Stimulated activated CD4-positive, alpha-beta T cell treated with anti-CD3 and anti-CD28 coated beads, Interleukin-2, amount 100 ng/mL, for 24 hours (primary cell): ENCODE data around the gene KIRREL3.
"Not testable (repeated sequence)": the region's sequence is repeated elsewhere in the genome, so short reads cannot be mapped to it uniquely, and the experiment has no call there.

ENCODE experiments used
- DNase-seq, 2 donors: peaks; one replicate each; pipeline ENCODE4 v3.0.0-alpha.2; 2020

KIRREL3 gene

DNA sequence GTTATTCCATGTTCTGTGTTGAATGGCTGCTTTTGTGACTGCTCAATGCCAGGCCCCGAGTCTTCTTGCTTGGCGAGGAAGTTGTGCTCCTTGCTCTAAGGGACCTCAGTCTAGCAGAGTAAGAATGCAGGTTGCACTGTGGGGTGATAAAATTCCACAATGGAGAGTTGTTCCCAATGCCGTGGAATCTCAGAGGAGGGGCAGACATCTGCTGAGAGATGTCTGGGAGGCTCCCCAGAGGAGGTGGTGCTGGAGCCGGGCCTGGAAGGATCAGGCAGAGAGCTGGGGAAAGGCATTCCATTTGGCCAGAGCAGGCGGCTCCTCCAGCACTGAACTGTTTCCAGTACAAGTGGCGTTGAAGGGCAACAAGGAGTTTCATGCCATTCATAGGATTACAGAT is 589.9 kb downstream of the KIRREL3 start:
- DNase-seq = no peak

DNA sequence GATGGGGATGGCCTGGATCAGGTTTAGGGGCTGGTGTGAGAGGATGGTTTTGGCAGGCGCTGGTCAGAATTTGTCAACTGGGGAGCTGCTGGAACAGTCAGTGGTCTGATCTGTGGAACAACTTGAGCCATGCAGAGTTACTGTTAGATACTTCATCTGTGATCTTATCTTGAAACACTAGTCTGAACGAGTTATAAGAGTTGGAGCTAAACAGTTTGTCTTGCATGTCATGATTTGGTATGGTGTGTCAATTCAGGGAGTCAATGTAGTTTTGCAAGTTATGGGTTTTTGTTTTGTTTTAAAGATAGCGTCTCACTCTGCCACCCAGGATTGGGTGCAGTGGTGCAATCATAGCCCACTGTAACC is 591.0 kb downstream of the KIRREL3 start:
- no peak for DNase-seq

DNA sequence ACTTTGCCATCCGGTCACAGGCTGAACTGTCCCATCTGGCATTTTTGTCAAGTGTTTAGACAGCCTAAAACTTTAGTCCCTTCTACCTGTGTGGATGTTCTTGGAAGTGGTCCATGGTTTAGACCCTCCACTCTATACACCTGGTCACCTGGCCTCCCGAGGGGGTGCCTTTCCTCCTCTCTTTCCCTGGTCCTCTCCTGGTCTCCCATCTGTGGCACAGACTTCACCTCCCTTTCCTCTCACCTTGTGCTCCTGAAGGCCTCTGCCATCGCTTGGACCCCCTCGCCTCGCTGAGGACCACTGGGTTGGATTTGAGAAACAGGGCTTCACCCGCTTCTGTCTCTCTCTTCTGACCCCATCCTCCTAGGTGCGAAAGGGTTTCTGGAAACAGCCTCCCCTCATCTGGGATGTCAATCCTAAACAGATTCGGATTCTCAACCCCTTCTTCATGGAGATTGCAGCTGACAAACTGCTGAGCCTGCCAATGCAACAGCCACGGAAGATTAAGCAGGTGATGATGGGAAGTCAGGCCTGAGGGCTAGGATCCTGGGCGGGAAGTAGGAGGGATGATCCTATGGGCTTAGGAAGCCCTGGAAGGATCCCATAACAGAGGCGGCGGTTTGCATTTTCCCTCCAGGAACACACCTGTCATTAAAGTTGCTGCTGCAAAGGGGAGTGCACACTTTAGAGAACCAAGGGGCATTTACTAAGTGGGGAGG is 591.5 kb downstream of the KIRREL3 start:
- no peak for DNase-seq

DNA sequence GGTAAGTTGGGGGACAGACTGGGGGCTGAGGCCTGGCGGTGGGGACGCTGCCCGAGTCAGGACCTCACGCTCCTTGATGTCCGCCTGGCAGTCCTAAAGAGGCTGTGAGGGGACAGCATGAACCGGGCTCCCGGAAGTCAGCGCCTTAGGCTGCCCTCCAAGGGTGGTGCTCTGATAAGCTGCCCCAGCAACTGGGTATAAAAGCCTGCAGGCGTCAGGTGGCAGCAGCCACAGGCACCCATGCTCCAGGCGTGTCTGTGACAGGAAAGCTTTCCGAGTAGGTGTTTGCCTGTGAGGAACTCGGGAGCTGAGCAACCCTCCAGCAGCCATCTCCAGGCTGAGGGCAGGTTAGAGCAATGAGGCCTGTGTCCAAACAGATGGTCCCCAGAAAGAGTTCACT is 592.1 kb downstream of the KIRREL3 start:
- no peak for DNase-seq

DNA sequence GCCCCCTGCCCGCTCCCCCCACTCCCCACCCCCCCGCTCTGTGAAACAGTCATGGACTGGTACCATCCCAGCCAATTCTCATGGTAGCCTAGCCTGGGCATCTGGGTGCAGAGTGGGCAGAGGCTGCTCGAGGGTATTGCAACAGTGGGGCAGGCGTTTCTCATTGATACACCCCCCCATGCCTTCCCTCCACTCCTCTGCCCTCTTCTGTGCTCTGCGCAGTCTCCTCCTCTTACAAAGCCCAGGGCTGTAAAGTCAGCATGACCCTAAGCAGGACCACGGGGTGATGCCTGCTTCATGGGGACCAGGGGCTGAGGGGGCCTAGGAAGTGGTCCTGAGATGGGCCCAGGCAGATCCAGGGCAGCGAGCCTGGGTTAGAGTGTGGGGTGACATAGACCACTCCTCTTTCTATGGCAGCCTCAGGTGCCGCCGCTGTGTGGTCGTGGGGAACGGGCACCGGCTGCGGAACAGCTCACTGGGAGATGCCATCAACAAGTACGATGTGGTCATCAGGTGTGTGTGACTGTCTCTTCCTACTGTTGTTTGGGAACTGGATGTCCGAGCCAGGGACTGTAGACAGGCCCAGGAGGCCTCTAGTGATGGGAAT is 592.8 kb downstream of the KIRREL3 start:
- no peak for DNase-seq

DNA sequence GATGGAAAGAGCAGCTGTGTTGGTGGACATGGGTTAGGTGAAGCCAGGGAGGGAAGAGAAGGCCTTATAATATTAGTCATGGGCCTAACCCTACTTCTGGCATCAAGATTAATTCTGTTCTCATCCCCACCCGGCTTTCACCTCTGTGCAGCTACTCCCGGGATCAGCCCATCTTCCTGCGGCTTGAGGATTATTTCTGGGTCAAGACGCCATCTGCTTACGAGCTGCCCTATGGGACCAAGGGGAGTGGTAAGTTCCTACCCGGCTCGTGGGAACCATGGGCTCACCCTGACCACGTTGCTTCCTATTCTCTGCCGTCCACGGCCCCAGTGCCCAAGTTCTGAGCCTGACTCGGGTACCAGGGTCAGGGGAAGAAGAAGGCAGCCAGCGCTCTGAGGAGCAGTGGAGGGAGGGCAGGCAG is 593.5 kb downstream of the KIRREL3 start:
- DNase-seq = no peak

DNA sequence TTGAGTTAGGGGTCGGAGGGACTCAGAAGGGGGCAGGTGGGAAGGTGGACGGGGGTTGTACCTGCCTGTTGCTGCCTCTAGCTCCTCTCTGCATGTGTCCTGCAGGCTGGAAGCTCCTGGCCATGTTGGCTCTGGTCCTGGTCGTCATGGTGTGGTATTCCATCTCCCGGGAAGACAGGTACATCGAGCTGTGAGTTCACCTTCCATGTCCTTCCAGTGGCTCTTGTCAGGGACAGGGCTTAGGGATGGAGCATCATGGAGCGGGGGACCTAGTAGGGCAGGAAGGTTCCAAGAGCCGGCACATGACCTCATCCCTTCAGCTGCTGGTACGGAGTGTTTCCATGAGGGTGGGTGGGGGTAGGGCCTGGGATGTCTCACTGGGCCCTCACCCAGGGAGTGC is 594.2 kb downstream of the KIRREL3 start:
- DNase-seq = no peak

DNA sequence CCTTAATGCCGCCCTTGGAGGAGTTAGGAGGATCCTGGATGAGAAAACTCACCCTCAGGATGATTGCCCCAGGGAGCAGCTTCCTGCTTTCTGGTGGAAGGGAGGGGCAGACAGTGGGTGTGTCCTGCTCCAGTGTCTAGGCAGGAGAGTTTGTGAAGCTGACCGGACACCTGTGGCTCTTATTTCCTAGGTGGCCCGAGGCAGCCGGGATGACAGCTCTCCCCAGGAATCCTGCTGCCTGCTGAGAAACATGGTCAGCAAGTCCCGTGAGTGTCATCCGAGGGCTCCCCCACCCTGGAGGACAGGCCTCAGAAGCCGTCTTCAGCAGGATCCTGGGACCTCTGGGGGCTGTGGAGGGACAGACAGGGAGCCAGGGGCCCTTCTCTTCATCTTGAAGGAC is 594.7 kb downstream of the KIRREL3 start:
- DNase-seq = no peak

DNA sequence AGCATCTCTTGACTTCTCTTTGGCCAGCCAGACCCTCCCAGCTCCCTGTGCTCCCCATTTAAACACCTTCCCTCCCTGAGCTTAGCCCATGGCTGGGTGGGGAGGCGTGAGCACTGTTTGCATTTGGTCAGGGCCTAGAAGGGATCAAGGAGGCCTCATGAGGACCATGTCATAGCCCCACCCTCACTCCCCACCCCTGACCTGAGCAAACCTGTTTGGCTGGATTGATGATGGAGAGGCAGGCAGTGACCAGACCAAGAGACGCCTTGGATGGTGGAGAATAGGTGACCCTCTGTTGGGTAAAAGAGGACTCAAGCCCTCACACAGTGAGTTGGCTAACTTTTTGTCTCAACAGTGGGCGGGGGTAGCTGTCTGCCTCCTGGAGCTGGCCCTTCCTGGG is 595.2 kb downstream of the KIRREL3 start:
- no peak for DNase-seq

DNA sequence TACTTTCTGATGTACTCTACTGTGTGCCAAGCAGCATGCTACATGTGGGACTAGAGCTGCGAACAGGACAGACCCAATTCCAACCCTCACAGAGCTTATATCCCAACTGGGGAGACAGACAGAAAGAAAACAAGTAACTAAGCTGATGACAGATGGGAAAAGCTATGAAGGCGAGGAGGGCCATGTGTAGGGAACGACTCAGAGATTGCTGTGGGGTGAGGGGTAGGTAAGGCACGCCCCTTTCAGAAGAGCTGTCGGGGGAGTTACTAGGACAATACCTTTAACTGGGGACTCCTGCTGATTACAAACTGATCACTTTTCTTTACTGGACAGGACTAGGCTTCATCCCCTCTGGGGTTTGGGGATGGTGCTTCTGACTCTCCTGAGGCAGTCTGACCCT is 596.2 kb downstream of the KIRREL3 start:
- no peak for DNase-seq

DNA sequence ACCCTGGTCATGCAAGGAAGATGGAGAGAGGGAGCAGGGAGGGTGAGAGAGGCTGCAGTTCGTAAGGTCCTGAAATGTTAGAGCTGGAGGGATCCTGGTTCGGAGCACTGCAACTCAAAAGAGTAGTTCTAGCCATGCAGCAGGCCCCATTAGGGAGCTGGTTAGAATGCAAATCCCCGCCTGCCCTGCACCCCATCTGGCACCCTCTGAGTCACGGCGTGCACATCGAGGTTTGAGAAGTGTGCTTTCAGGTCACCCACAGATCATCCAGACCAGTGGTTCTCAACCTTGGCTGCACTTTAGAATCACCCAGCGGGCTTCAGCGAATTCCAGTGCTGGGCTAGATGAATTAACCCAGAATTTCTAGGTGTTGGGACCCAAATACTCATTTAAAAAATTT is 596.9 kb downstream of the KIRREL3 start:
- no peak for DNase-seq

DNA sequence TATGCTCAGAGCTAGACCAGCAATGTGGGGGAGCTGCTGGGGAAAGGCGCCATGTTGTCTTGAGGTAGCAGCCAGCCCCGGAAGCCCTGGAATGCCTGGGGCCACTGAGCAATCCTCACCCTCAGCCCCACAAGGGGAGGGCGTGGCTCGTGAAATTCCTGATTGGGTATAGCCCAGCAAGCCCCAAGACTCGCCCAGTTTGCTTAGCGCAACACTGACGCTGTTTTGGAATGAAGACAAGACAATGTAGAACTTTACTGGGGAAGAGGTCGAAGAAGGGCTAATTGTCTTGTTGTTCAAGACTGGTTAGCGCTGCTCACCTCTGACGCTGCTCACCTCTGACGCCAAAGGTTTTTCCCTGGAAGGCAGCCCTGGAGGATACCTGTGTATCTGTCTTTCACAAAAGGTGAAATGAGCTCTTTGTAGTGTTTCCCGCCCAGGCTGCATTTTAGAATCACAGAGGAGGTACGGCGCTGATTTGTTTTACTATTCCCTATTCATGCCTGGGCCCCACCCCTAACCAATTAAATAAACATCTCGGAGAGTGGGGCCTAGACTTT is 597.5 kb downstream of the KIRREL3 start:
- no peak for DNase-seq

DNA sequence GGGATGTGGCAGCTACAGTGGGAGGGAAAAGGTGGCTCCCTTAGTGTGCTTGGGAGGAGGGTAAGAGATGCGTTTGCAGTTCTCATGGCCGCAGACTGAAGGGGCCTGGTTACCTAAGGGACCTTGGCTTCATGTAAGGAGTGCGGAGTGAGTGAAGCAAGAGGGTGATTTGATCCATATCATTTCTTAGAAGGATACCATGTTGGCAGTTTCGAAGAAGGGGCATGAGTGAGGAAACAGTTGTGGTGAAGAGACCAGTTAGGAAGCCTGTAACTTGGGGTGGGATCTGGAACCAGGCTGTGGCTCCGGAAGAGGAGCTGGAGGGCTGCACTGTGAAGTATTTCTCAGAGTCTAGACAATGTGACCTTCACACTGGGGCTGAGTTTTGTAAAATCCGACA is 600.1 kb downstream of the KIRREL3 start:
- no peak for DNase-seq

DNA sequence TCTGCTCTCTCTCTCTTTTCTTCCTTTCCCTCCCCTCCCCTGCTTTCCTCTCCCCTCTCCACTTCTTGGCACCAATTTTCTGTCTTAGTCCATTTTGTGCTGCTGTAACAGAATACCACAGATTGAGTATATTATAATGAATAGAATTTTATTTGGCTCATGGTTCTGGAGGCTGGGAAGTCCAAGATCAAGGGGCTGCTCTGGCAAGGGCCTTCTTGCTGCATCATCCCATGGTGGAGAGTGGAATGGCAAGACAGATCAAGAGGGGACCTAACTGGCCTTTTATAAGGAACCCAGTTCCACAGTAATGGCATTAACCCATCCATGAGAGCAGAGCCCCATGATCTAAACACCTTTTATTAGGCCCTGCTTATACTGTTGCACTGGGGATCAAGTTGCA is 600.6 kb downstream of the KIRREL3 start:
- no peak for DNase-seq

DNA sequence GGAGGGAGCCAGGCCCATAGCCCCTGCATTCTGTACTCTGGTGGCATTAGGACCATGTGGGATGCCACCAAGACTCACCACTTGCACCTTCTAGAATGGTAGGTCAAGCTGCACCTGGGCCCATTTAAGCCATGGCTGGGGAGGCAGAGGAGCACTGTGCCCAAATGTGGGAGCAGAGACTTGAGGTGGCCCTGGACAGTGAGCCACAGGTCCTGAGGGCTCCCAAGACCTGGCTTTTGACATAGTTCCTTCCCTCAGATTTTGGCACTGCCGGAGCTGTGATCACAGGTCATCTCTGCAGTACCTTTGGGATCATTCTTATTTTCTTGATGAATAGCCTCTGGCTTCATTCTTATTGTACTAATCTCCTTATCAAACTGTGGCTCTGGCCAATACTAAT is 601.8 kb downstream of the KIRREL3 start:
- DNase-seq = no peak

DNA sequence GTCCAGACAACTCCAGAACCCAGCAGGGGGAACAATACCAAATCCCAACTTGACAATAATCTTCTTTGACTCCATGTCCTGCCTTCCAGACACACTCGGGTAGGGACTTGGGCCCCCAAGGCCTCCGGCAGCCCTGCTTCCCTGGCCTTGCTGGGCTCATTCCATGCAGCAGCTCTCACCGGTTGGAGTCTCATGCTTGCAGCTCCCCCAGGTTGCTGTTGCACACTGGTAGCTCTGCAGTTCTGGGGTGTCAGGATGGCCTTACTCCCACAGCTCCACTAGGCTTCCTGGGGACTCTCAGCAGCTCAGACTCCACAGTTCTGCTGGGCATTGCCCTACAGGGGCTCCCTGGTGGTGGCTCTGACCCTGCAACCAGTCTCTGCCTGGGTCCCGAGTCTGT is 602.3 kb downstream of the KIRREL3 start:
- no peak for DNase-seq

DNA sequence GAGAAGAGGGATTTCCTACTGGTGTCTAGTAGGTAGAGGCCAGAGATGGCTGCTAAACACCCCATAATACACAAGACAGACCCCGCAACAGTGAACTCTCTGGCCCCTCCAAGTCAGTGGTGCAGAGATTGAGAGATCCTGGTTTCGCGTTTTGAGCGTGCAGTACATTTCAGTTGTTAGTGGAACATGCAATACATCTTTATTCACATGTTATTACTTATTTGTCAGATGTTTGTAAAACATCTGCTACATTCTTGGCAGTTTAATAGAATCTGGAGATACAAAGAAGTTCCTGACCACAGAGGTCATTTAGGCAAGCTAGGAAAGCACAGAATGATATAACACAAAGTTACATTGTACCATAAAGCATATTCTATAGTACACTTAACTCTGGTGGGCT is 603.6 kb downstream of the KIRREL3 start:
- DNase-seq = no peak

DNA sequence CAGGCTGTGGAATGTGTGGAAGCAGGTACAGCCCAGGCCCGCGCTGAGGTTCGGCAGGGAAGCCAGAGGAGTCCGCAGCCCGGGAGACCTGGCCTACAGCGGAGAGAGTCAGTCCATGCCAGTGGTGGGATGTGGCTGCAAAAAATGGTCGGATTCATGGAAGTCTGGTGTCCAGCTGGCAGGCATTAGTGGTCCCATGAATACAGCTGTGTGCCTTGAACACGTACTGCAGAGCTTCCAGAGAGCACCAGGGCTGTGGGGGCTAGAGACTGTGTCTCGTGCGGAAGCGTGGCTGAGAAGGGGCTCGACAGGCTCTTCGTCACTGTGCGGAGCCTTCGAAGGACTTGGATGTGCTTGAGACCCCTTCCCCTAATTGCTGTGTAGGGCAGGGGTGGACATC is 604.3 kb downstream of the KIRREL3 start:
- not testable (repeated sequence) for DNase-seq

DNA sequence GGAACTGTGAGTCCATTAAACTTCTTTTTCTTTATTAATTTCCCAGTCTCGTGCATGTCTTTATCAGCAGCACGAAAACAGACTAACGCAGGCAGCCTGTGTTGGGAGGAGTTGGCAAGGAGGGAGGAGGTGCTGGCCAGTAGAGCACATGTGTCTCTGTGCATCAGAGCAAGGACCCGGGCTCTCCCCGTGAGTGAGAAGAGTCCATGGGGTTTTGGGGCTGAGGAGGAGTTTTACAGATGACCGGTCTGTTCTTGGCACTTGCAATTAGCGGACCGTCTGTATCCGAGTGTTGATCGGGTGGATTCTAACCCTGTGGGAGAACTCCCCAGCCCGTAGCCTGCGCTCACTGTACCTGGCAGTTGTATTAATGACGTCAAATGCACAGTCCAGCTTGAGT is 604.8 kb downstream of the KIRREL3 start:
- not testable (repeated sequence) for DNase-seq

DNA sequence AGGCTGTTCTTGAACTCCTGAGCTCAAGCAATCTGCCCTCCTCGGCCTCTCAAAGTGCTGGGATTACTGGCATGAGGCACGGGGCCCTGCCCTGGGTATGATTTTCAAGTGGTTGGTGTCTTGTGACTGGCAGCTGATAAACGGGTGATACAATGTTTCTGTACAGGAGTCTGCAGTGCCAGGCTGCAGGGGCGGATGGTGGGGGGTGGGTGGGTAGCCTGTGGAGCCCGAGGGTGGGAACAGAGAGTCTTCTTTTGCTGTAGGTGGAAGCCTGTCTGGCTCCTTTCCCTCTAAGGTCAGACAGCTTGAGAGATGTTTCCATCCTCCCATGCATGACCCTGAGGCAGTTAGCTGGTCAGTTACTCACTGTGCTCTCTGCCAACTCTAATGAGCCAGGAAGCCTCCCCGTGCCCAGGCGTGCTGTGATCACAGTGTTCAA is 605.9 kb downstream of the KIRREL3 start:
- DNase-seq = not testable (repeated sequence)

DNA sequence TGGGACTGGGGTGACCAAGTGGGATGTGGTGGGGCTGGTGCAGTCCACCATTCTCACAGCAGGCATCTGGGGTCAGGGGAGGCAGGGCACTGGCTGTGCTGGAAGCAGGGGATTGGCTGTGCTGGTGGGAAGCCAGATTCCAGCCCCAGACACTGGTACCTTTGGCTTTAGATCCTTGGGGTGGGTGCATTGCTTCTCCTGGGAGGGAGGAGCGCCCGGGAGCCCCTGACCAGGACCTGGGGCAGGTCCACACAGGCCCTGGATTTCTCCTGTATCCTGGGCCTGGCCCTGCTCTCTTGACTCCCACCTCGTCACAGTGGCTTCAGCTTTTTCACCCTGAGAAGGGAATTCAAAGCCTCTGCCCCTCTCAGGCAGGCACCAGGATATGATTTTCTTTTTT is 606.5 kb downstream of the KIRREL3 start:
- no peak for DNase-seq

DNA sequence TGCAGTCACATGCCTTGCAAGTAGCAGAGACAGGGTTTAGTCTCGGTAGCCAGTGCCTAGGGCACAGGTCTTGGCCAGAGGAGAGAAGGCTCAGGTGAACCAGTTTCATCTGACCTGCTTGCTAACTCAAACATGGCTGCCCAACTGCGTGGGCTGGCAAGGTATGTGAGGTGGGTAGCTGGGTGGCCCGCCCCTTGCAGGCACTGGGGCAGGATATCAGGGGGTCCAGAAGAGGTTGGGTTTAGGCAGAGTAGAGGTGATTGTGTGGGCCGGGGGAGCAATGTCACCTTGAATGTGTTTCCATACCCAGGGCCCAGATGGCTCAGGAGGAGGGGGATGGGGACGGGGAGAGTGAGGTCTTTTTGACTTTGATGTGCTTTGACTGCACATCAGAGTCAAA is 607.4 kb downstream of the KIRREL3 start:
- no peak for DNase-seq

DNA sequence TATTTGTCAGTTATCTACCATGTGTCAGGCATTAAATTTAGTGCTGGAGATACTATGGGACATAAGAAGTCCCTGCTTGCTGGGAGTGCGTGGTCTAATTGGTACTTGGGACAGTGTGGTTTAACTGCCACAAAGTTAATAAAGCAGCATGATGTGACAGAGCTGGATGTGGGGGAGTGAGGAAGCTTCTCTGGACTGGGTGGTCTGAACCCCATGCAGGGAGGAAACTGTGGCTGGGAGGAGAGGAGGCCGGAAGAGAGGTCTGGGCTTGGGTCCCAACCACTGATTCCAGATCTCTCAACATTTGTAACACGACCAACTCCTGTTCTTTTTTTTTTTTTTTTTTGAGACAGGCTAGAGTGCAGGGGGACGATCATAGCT is 607.9 kb downstream of the KIRREL3 start:
- no peak for DNase-seq

DNA sequence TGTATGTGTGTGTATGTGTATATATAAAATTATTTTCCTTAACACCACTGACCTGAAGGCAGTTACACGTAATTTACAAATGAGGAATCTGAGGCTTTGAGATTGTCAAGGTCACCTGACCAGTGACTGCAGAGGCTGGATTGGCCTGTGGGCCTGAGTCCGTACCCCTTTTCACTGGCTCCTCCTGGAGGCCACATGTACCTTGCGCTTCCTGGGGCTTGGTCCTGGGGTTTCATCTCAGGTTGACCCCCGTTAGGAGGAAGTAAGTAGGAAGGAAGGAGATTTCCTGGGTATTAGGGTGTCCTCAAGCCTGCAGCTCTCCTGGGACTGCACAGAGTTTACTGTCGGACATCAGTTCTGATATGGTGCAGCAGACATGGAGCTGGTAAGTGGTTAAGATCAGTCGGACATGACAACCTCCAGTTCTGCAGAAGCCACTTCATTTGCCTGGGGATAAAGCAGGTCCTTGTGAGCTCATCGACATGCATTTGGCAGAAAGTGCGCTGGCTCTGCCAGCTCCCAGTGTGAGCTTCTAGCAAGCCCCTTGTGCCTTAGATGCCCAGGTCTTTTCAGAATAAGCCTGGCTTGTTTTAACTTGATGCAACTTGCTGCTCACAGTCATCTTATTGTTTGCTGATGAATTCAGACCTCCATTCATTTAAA is 608.5 kb downstream of the KIRREL3 start:
- DNase-seq = no peak
